ENCODE results near the gene MAN1C1. TPM values are rescaled to one million over a fixed set of nuclear protein-coding genes. Genes with fewer than 3 reads are reported as not detected.

Gene MAN1C1
- total RNA-seq, 1 experiment from 2014 or later, result 9.3 TPM

- Histone ChIP-seq H3K4me1 (ENCODE audit: insufficient read depth, low read length) (no peaks in the 10 kb centered on the region), H2BK5ac (ENCODE audit: insufficient read length, low read length) (no peak overlapping the region), H3K9ac (ENCODE audit: extremely low read depth, insufficient read length, low read length) (no peak overlapping the region), H3K14ac (ENCODE audit: insufficient read depth, low read length) (no peak overlapping the region), H3K79me1 (ENCODE audit: insufficient read depth, low read depth, low read length, poor library complexity, severe bottlenecking) (no peaks in the 10 kb centered on the region), H2BK20ac (ENCODE audit: low read depth, low read length, poor library complexity, severe bottlenecking) (no peak overlapping the region), H2BK15ac (ENCODE audit: low read depth, low read length) (no peak overlapping the region), H3K18ac (ENCODE audit: insufficient read length, low read depth, low read length) (no peak overlapping the region), H3K56ac (ENCODE audit: insufficient read length, low read depth, low read length) (no peak overlapping the region), H2BK12ac (ENCODE audit: insufficient read length, low read depth, low read length) (no peak overlapping the region), H3K79me2 (ENCODE audit: insufficient read depth, low read length) (no peaks in the 10 kb centered on the region), H4K91ac (ENCODE audit: insufficient read length, low read depth, low read length) (no peak overlapping the region), H4K8ac (replicated peaks; ENCODE audit: insufficient read length, low read depth, low read length) (no peak overlapping the region), H2AK5ac (ENCODE audit: insufficient read length, low read length) (no peak overlapping the region), H3K4me2 (ENCODE audit: insufficient read depth, insufficient read length, low read length) (no peak overlapping the region), H3K23me2 (ENCODE audit: insufficient read length, low read depth, low read length, poor library complexity, severe bottlenecking) (peaks cover 16% of the 10 kb centered on the region), H2BK120ac (ENCODE audit: low read depth, low read length, poor library complexity, severe bottlenecking) (no peak overlapping the region), H2AFZ (ENCODE audit: low read length) (no peak overlapping the region), H3T11ph (ENCODE audit: low read length) (no peak overlapping the region), H3K27ac (ENCODE audit: insufficient read length, low read depth, low read length) (no peak overlapping the region), H4K5ac (ENCODE audit: insufficient read length, low read depth, low read length) (no peak overlapping the region), H3K4ac (ENCODE audit: low read depth, low read length) (no peak overlapping the region), H3K27me3 (ENCODE audit: insufficient read depth, low read length) (no peaks in the 10 kb centered on the region; the same call in 1 of the 2 replicates), H3K23ac (ENCODE audit: insufficient read length, low read depth, low read length) (no peak overlapping the region), H3K9me3 (ENCODE audit: control insufficient read depth, low read depth, low read length) (no peaks in the 10 kb centered on the region), H4K20me1 (ENCODE audit: control insufficient read depth, insufficient read depth, insufficient read length) (no peaks in the 10 kb centered on the region)
- H3K4me3 Mint-ChIP-seq, result peak overlapping the region; percentile 66 to 79; a peak in 4 of 5 replicates
- peak; percentile 84 for DNase-seq
- no peaks in the 10 kb centered on the region for H3K9me3 Mint-ChIP-seq
- peaks cover 33 to 34% of the 10 kb centered on the region in 2 experiments for H3K4me1 Mint-ChIP-seq
- TF ChIP-seq CTCF (conservative IDR thresholded peaks at IDR 0.05), result peak; percentile 97
- H3K27ac Mint-ChIP-seq, result no peak overlapping the region
- H3K36me3 Mint-ChIP-seq (ENCODE audit: insufficient read depth in 1 of 3, low read depth in 3 of 3), result peaks cover 0 to 2% (median 0%) of the 10 kb centered on the region in 3 experiments; a peak in 1 of 7 replicates
- WGBS (ENCODE audit: extremely low coverage, insufficient read length, low lambda C conversion rate), result no CpG with 5 or more reads among the region's 11 CpGs
- H3K27me3 Mint-ChIP-seq (ENCODE audit: low read depth), result peaks cover 33% of the 10 kb centered on the region
These were observed 2.7 kb downstream of the MAN1C1 start for GRCh38 chr1:25619101-25619890.
